GM12892 (cell line): Measurements from ENCODE around the gene MED13L.

Source experiments
- DNase-seq: peaks from one replicate; pipeline ENCODE4 v3.0.0; 2011; ENCODE audit not compliant: insufficient read length
- FAIRE-seq: peaks from 2 replicates; lab custom pipeline; 2011; peaks lifted over from hg19 to GRCh38; lab: Jason Lieb, UNC
- POLR2A ChIP-seq: IDR thresholded peaks from 2 replicates; pipeline ENCODE4 v1.6.1; 2011; ENCODE audit warnings: low read depth, low read length, control low read depth
- POLR2AphosphoS5 ChIP-seq: IDR thresholded peaks from 2 replicates; pipeline ENCODE4 v1.6.1; 2011; ENCODE audit warnings: low read depth, low read length, control low read depth
- TAF1 ChIP-seq: IDR thresholded peaks from 2 replicates; pipeline ENCODE4 v1.6.1; 2011; ENCODE audit warnings: low read depth, mild to moderate bottlenecking, control low read depth, low read length, borderline replicate concordance

MED13L gene

GRCh38 chr12:116101991-116102390, 175.5 kb downstream of the MED13L start:
- DNase-seq (no peak), FAIRE-seq (no peak)
- TF ChIP-seq POLR2A (no peak), POLR2AphosphoS5 (no peak), TAF1 (no peak)

GRCh38 chr12:116099652-116100432, 177.7 kb downstream of the MED13L start:
- FAIRE-seq: no peak
- TF ChIP-seq POLR2AphosphoS5 (no peak), POLR2A (no peak), TAF1 (no peak)
- no peak for DNase-seq

- no peak for FAIRE-seq
- DNase-seq: no peak
- TF ChIP-seq TAF1 (no peak), POLR2AphosphoS5 (no peak), POLR2A (no peak)
Observed at GRCh38 chr12:116096874-116097273, 180.6 kb downstream of the MED13L start.

GRCh38 chr12:116094475-116094874, 183.0 kb downstream of the MED13L start:
- TF ChIP-seq POLR2A: no peak
- no peak for TF ChIP-seq TAF1
- DNase-seq (no peak), FAIRE-seq (no peak)

GRCh38 chr12:116093915-116094314, 183.6 kb downstream of the MED13L start:
- FAIRE-seq (no peak), DNase-seq (no peak)
- TF ChIP-seq POLR2A (no peak), POLR2AphosphoS5 (no peak), TAF1 (no peak)

- TF ChIP-seq POLR2AphosphoS5: no peak
- TF ChIP-seq POLR2A: no peak
- no peak for TF ChIP-seq TAF1
- DNase-seq (no peak), FAIRE-seq (no peak)
Observed at GRCh38 chr12:116092776-116093175, 184.7 kb downstream of the MED13L start.

GRCh38 chr12:116092162-116092561, 185.3 kb downstream of the MED13L start:
- no peak for DNase-seq
- no peak for FAIRE-seq
- TF ChIP-seq TAF1 (no peak), POLR2AphosphoS5 (no peak), POLR2A (no peak)

GRCh38 chr12:116091579-116091978, 185.9 kb downstream of the MED13L start:
- DNase-seq (no peak), FAIRE-seq (no peak)
- TF ChIP-seq POLR2AphosphoS5 (no peak), TAF1 (no peak), POLR2A (no peak)

GRCh38 chr12:116090516-116090915, 187.0 kb downstream of the MED13L start:
- no peak for FAIRE-seq
- DNase-seq: no peak
- TF ChIP-seq POLR2AphosphoS5 (no peak), POLR2A (no peak), TAF1 (no peak)

GRCh38 chr12:116089080-116089479, 188.4 kb downstream of the MED13L start:
- DNase-seq (no peak), FAIRE-seq (no peak)
- no peak for TF ChIP-seq TAF1
- no peak for TF ChIP-seq POLR2A
- TF ChIP-seq POLR2AphosphoS5: no peak

GRCh38 chr12:116087962-116088361, 189.5 kb downstream of the MED13L start:
- no peak for FAIRE-seq
- TF ChIP-seq TAF1 (no peak), POLR2A (no peak), POLR2AphosphoS5 (no peak)
- no peak for DNase-seq

GRCh38 chr12:116087399-116087798, 190.1 kb downstream of the MED13L start:
- DNase-seq: no peak
- TF ChIP-seq POLR2A (no peak), POLR2AphosphoS5 (no peak), TAF1 (no peak)
- no peak for FAIRE-seq
